Loucy (cell line): ENCODE data around the gene SPIRE2.

Experiments
- EZH2phosphoT487 ChIP-seq: fragments of 200-600 bp; IDR thresholded peaks from 2 replicates; pipeline ENCODE4 v1.6.1; 2018; ENCODE audit warnings: antibody characterized with exemption, mild to moderate bottlenecking, moderate library complexity, borderline replicate concordance
- TF ChIP-seq, protein P1 (sequence below): fragments of 200-600 bp; sonication (generic); conservative IDR thresholded peaks from 2 replicates; pipeline ENCODE4 v1.5.1; 2014; ENCODE audit warnings: mild to moderate bottlenecking, antibody characterized with exemption, low read length

DNA sequence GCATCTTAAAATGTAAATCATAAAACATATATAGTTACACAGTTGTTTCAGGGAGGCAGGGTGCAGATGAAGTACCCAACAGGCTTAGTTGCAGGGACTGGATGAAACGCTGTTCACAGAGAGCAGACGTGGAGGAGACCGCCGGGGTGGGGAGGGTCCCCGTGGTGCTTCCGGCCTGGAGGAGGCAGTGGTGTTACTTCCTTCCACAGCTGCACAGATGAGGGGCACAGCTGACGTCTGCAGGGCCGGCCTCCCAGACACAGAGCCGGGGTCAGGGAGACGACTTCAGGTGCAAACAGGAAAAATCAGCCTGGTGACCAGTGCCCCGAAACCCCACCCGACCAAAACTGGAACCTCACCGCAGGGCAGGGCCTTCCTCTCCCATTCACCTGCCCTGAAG is 17.1 kb downstream of the SPIRE2 start:
- TF ChIP-seq, protein P1, sequence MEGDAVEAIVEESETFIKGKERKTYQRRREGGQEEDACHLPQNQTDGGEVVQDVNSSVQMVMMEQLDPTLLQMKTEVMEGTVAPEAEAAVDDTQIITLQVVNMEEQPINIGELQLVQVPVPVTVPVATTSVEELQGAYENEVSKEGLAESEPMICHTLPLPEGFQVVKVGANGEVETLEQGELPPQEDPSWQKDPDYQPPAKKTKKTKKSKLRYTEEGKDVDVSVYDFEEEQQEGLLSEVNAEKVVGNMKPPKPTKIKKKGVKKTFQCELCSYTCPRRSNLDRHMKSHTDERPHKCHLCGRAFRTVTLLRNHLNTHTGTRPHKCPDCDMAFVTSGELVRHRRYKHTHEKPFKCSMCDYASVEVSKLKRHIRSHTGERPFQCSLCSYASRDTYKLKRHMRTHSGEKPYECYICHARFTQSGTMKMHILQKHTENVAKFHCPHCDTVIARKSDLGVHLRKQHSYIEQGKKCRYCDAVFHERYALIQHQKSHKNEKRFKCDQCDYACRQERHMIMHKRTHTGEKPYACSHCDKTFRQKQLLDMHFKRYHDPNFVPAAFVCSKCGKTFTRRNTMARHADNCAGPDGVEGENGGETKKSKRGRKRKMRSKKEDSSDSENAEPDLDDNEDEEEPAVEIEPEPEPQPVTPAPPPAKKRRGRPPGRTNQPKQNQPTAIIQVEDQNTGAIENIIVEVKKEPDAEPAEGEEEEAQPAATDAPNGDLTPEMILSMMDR = no peak
- no peak for TF ChIP-seq EZH2phosphoT487
